HG03442 (cell line): ENCODE data around the gene DPM1.

Source experiments
- ATAC-seq: cut with Tn5 transposase; IDR thresholded peaks from one replicate; pipeline ENCODE4 v1.9.1; 2021; ENCODE audit warnings: mild to moderate bottlenecking, moderate library complexity; ENCODE audit not compliant: unreplicated experiment

The DPM1 gene

DNA sequence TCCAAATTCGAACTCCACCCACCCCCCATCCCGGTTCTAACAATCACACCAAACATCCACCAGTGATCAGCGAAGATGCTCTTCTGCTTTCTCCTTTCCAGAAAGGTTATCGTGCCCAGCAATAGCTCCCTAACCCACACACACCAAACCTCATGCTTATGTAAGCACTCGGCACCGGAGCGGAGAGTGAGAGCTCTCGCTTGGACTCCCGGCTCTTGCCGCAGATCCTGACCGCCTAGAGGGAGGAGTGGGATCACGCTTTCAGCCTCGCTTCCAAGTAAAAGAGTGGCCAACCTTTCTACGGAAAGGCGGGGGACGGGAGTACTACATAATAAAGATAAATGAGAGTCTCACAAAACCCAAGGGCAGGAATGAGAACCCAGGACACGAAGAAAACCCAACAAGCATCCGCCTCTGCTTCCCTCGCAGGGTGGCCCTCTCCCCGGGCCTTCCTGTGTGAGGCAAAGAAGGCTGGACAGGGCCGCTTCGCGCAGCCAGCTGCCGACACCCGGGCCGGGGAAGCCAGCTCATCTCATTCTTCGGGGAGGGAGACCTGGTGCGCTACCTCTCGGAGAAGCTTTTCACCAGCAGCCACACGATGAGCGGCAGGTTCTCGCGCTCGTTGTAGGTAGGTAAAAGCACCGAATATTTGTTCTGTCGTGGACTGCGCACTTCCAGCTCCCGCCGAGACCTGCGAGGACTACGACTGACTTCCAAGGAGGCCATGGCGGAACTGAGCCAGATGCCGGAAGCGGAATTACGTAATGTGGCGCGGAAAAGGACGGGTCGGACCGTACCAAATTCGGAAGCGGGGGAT lies at the start of gene DPM1:
DPM1 (minus strand) TSS at position 735 of the 817 bp plus-strand sequence; CDS start at position 726, 9 bp downstream.
- peak; percentile 70 for ATAC-seq

DNA sequence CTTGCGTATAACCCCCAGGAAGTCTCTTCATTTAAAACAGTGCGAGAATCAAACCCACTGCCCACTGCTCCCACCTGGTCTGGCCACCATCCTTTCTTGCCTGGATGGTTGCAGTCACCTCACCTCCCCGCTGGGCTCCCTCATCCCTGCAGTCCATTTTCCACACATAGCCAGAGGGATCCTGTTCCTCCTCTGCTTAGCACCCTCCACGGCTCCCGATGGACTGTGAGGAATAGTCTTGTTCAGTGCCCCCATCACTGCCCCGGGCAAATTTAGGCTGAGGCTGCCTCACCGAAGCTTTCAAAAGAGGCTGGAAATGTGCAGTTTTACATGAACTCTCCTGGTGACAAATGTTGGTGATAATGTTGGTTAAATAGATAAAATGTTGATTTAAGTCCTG lies 46.9 kb upstream of the DPM1 start:
- ATAC-seq = no peak

DNA sequence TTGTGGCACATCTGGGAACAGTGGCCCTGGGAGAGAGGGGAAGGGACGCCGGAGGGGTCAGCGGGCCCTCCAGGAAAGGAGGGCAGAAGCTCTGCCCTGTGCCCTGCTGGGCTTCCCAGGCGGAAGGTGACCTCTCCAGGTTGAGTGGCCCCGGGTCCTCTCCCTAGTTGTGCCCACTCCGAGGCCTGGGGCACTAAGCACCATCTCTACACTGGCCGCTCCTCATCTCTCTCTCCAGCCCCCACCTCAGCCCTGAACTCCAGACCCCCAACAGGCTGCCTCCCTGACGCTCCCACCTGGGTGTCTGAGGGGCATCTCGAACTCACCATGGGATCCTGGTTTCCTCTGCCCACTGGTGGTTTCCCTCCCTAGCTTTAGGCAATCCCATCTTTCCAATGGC lies 46.4 kb upstream of the DPM1 start:
- ATAC-seq = no peak

DNA sequence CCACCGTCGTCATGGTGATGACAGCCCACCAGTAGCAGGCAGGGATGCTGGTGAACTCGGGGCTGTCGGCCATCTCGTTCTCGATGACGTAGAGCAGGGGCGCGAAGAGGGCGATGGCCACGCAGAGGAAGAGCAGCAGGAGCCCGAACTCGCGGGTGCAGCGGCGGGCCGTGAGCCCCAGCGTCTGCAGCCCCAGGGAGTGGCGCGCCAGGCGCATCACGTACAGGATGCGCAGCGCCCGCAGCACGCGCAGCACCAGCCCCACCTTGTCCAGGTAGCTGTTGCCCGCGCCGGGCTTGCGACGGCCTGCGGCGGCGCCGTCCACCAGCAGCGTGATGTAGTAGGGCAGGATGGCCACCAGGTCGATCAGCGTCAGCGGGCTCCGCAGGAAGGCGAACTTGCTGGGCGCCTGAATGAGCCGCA lies 46.0 kb upstream of the DPM1 start:
- ATAC-seq = no peak

DNA sequence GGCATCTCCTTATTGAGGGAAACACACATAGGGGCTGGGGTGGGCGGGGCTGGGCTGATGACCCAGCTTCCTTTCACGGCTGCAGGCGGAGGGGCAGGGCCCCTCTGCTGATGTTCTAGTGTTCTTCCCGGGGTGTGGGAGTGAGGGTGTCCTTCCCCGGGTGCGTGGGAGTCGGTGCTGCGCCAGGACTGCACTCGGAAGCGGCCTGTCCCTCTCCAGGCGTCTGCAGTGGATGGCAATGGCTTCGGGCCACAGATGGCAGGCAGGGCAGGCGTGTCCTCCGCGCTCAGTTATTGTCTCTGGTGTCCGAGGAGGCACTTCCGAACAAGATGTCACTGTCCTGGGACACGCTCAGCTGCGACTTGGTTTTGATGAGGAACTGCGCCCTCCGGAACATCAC lies 45.4 kb upstream of the DPM1 start:
- no peak for ATAC-seq

DNA sequence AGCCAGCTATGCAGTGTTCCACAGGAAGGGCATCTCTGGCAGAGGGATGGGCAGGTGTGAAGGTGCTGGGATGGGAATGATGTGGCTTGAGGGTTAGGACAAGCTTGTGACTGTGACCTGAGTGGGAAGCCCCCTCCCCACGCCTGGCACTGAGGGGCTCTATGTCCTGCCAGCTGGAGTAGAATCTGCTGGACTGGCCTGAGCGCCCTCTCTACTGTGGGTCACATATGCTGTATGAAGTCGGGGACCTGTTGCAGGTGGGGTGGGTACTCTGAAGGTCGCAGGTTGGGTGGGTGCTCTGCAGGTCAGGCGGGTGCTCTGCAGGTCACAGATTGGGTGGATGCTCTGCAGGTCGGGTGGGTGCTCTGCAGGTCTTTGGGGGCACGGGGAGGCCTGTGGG lies 44.3 kb upstream of the DPM1 start:
- ATAC-seq = no peak

DNA sequence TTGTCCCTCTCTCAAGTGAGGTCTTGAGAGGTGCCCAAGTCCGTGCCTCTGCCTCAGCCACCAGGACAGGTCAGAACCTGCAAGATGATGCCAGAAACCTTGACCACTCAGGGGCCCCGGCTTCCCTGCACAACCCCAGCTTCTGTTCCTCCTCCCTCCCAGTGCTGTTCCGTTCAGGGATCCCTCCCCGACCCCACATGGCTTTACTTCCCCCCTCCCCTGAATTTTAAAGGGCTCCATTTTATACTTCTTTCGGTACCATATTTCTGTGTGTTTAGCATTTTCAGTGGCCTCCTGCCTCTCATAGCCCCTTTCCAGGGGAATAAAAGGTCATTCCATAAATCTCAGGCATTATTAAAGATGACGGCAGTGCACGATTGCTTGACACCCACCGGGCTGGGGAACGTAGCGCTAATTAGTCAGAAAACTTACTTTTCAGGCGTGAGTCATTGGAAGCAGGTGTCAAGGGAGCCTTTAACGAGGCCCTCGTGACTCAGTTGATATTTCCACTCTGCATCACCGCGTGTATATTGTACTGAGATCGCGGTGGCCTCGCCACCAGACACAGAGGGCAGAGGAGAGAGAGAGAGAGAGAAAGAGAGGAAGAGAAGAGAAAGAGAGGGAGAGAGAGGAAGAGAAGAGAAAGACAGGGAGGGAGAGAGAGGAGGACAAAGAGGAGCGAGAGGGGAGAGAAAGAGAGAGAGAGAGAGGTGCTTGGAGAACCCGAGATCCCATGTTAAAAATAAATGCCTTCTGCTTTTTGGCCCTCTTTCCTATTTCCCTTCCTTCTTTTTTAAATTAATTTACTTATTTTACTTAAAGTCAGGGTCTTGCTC lies 43.3 kb upstream of the DPM1 start:
- ATAC-seq = no peak

DNA sequence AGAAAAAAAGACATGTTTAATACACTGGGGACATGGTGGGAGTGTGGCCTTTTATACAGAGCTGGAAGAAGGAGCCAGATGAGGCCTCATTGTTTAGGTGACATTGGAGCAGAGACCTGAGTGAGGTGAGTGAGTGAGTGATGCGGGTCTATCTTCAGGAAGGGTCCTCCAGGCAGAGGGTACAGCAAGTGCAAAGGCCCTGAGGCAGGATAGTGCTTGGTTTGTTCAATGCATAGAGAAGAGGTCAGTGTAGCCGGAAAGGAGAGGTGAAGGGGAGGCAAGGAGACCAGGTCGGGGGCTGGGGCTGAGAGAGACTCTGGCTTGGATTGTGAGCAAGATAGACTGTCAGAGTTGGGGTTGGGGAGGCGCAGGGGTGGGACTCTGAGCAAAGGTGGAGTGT lies 41.0 kb upstream of the DPM1 start:
- ATAC-seq = no peak

DNA sequence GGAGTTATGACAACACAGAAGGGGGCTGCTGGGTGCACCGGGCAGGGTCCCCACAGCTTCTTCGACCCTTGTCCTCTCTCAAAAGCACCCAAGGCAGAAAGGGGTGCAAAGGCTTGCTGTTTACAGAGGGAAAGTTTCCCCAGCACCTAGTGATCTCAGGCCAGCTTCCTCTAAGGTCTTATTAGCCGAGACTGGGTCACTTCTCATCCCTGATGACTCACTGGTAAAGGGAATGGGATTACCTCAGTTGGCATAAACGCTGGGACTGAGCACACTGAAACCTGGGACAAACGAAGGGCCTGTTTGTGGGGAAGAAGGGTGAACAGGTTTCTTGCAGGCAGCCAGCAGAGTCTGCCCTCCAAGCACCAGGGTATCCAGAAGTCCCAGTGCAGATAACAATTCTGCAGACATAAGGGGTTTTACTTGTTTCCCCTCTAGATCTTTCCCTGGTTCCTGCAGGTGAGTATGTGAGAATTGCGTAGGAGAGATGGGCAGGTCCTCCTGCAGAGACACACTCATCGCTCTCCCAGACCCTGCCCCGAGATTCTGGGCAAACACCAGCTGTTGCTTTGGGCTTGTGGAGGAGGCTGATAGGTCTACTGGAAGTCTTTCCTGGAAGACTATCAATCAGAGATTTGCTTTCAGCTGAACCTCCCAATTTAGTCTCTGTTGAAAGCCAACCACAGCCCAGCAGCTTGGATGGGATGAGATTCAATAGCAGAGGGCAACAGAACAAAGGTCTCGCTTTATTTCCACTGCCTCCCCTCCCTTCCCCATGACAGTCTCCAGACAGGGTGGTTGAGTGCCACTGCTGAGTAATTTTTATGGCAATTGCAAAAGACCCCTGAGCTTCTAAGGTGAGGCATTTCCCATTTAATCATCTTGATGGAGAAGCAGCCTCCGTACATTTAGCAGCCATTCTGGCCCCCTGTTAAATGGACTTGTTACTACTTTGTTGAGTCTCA lies 38.9 kb upstream of the DPM1 start:
- ATAC-seq = no peak

DNA sequence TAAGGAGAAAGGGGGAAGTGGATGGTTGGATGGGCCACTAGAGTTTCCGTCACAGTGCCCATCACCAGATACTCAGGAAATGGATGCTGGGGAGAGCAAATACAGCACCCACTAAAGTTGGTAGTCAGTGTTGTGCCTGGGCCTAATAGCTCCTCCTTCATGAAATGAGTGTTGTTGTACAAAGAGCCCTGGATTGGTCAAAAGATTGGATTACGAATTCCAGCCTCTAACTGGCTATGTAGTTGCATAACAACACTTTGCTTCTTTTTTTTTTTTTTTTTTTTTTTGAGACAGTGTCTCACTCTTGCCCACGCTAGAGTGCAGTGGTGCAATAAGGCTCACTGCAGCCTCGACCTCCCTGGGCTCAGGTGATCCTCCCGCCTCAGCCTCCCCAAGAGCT lies 37.2 kb upstream of the DPM1 start:
- no peak for ATAC-seq

DNA sequence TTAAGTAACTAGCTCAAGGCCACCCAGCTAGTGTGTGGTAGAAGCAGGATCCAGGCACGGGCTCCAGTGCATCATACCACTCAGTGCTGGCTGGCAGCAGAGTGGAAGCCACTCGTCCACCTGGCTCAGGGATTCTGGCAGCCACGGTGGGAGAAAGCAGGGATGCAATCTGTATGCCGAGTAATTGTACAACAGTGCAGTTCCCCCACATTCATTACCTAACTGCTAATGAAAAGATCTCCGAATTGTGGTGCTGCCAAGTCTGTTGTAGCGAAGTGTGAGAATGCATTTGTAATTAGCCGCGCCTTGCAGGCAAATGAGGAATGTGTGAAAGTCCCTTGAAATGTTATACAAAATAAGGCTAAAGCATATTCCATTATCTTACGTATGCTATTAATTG lies 35.5 kb upstream of the DPM1 start:
- no peak for ATAC-seq

DNA sequence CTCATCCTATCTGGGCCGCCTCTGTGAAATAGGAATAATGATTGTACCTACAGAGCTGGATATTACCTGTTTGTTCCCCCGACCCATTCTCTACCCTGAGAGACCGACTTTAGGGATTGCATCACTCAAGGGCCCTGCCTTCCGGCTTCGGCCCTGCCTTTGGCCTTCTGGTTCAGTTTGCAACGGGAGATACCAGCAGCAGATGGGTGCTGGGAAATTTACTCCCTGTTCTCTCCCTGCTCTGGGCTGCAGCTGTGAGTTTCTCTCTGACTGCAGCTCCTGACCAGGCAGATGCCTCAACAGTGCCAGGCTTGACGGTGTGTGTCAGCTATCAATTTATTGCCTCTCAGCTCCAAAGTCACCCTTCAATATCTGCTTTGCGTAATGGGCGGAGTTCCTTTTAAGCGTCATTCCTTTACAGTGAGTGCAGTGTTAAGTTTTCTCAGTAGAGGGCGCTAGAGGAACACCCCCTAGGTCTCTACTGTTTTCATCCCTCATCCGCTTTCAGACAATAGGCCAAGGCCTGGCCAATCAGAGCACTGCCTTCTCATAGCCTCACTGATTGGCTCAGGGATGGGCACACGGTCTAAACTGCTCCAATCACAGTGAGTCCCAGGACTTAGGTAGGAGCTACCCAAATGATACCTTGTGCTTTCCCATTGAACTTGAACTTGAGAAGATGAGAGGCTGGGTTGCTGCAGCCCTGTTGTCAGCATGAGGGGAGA lies 34.6 kb upstream of the DPM1 start:
- ATAC-seq = peak; percentile 52

DNA sequence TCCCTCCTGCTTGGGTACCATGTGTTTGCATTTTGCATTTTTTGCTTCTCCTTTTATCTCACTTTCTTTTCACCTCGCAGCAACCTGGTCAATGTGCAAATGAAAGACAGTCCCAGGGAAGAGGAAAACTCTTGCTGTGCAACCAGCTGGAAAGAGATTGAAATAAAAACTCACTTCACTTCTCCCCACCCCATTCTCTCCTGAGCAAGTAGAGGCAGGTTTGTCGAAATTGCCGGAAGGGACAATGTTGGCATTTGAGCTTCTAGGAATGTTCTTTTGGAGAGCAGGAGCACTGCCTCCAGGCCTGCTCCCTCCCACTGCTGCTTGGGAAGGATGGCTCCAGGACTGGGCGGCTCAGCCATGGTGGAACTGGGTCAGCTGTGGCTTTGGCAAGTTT lies 34.0 kb upstream of the DPM1 start:
- ATAC-seq = no peak

DNA sequence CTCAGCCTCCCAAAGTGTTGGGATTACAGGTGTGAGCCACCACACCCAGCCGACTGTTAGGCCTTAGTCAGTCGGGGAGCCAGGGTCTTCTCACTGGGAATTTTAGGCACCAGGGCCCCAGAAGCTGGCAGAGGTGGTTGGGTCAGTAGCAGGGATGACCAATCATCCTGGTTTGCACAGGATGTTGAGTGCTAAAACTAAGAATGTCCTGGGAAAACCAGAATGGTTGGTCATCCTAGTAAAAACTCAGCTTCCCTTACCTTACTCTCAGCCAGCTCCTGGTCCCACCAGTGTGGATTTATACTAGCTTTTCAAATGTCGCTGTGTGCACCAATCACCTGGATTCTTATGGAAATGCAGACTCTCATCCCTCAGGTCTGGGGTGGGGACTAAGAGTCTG lies 32.7 kb upstream of the DPM1 start:
- ATAC-seq = no peak

DNA sequence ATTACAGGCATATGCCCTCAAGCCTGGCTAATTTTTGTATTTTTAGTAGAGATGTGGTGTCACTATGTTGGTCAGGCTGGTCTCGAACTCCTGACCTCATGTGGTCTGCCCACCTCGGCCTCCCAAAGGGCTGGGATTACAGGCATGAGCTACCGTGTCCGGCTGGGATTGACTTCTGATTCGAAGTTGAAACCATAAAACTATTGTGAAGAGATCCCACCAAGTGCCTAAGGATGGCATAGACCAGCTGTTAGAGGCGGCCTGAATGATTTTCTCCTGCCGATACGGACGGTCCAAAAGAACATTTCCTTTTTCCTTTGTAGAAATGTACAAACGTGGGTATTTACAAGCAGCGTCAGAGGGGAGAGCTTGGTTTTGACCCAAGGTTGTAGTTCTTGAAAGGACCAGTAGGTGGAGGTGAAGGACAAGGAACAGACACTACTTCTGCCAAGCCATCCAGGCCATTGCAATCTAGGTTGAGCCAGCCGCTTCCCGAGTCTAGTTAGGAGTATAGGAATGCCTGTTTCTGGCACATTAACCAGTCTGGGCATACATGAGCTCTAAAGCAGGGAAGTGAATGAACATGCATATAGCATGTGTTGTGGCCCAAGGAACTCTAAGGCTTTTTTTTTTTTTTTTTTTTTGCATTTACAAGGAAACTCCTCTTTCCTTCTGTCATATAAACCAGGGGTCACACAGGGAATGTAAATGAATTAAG lies 29.3 kb upstream of the DPM1 start:
- no peak for ATAC-seq

DNA sequence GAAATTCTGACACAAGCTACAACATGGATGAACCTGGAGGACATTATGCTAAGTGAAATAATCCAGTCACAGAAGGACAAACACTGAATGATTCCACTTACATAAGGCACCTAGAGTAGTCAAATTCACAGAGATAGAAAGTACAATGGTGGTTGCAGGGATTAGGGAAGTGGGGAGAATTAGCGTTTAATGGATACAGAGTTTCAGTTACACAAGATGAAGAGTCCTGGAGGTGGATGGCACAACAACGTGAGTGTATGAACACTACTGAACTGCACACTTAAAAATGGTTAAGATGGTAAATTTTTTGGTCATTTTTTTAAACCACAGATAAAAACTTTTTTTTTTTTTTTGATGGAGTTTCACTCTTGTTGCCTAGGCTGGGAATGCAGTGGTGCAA lies 25.0 kb upstream of the DPM1 start:
- no peak for ATAC-seq

DNA sequence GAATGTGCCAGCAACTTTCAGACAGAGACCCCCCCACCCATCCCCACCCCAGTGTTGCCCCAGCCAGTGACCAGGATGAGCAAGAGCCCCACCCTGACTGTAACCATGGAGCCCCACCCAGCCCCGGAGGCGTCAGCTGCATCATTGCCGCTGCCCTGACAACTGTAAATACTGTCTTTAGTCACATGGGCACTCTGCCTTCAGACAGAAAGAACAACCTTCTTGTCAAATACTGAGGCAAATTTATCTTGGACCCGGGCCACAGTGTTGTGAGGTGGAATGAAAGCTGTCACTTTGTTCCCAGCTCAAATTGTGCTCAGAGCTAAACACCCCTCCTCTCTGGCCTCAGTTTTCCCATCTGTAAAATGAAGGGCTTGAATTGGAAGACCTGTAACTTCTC lies 24.0 kb upstream of the DPM1 start:
- no peak for ATAC-seq

DNA sequence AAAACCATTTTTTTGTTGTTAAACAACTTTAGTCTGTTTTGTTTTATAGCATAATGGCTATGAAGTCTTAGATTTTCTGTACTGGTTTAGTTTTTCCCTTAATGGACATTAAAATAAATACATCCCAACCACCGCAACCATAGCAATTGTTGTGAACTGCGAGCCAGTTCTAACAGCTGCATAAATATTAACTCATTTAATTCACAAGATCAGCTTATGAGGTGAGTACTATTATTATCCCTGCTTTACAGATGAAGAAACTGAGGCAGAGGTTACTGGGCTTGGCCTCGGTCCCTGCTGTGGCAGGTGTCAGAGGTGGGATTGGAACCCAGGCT lies 23.3 kb upstream of the DPM1 start:
- ATAC-seq = no peak

DNA sequence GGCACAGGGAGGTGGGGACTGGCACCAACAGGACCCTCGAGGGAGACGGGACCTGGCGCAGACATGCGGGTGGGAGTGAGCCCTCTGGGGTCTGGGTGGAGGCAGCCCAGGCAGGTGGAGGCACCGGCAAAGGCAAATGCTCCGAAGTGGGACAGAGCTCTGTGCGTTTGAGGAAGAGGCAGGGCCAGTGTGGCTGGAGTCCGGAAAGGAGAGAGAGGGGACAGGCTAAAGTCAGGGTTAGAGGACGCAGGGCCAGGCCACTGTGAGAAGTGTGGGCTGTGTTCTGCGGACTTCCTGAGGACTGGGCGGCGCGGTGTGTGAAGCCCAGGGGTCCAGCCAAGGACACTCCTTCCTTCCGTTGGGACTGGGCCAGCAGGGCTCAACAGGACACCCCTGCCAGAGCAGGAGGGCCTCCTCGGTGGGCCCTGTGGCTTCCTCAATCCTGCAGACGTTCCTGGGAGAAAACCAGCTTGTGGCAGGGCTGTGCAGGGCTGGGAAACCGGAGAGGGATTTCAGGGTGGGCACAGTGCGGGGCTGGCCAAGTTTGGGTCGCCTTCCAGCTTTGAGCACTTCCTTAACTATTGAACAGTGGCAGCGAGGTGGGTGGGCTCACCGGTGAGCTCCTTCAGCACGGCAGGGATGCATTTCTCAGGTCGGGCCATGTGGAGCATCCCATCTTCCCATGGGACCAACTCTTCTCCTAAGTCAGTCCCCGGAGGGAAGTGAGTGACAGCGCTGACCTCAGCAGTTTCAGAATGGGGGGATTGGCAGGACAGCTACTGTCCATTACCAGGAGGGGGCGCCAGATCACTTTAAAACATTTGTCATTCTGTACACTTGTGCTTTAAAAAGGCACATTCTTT lies 22.8 kb upstream of the DPM1 start:
- ATAC-seq = no peak
